HG02759 (cell line): ENCODE measurements around the gene PHF1.
"Not testable (repeated sequence)": the region's sequence is repeated elsewhere in the genome, so short reads cannot be mapped to it uniquely, and the experiment has no call there.

ENCODE experiments used
- ATAC-seq: cut with Tn5 transposase; IDR thresholded peaks from one replicate; pipeline ENCODE4 v1.9.1; 2021; ENCODE audit warnings: mild to moderate bottlenecking, moderate library complexity; ENCODE audit not compliant: unreplicated experiment

The PHF1 gene

GRCh38 chr6:33410711-33411631, at the start of gene PHF1:
Gene PHF1 (plus strand): TSS chr6:33411014. CDS start chr6:33412264, 1,250 bp downstream.
- ATAC-seq: peak; percentile 30

GRCh38 chr6:33363486-33363885, 47.3 kb upstream of the PHF1 start:
- not testable (repeated sequence) for ATAC-seq

GRCh38 chr6:33364475-33365205, 46.2 kb upstream of the PHF1 start:
- not testable (repeated sequence) for ATAC-seq

GRCh38 chr6:33365206-33365971, 45.4 kb upstream of the PHF1 start:
- not testable (repeated sequence) for ATAC-seq

- no peak for ATAC-seq
Measured at GRCh38 chr6:33367009-33367714, 43.7 kb upstream of the PHF1 start.

GRCh38 chr6:33367715-33368025, 43.1 kb upstream of the PHF1 start:
- ATAC-seq: not testable (repeated sequence)

GRCh38 chr6:33371901-33372300, 38.9 kb upstream of the PHF1 start:
- not testable (repeated sequence) for ATAC-seq

GRCh38 chr6:33372526-33373123, 38.2 kb upstream of the PHF1 start:
- ATAC-seq: no peak

- ATAC-seq: no peak
Measured at GRCh38 chr6:33373960-33374910, 36.6 kb upstream of the PHF1 start.

- no peak for ATAC-seq
Measured at GRCh38 chr6:33375143-33375671, 35.6 kb upstream of the PHF1 start.

- ATAC-seq: no peak
Measured at GRCh38 chr6:33377171-33377570, 33.6 kb upstream of the PHF1 start.

- ATAC-seq: not testable (repeated sequence)
Measured at GRCh38 chr6:33379184-33379583, 31.6 kb upstream of the PHF1 start.

- ATAC-seq: no peak
Measured at GRCh38 chr6:33380272-33380981, 30.4 kb upstream of the PHF1 start.

- no peak for ATAC-seq
Measured at GRCh38 chr6:33383427-33384185, 27.2 kb upstream of the PHF1 start.

- ATAC-seq: no peak
Measured at GRCh38 chr6:33384581-33385020, 26.2 kb upstream of the PHF1 start.

- no peak for ATAC-seq
Measured at GRCh38 chr6:33390173-33390572, 20.6 kb upstream of the PHF1 start.

GRCh38 chr6:33390767-33391277, 20.0 kb upstream of the PHF1 start:
- no peak for ATAC-seq
